ENCODE measurements around the gene RREB1.

RREB1 gene

DNA sequence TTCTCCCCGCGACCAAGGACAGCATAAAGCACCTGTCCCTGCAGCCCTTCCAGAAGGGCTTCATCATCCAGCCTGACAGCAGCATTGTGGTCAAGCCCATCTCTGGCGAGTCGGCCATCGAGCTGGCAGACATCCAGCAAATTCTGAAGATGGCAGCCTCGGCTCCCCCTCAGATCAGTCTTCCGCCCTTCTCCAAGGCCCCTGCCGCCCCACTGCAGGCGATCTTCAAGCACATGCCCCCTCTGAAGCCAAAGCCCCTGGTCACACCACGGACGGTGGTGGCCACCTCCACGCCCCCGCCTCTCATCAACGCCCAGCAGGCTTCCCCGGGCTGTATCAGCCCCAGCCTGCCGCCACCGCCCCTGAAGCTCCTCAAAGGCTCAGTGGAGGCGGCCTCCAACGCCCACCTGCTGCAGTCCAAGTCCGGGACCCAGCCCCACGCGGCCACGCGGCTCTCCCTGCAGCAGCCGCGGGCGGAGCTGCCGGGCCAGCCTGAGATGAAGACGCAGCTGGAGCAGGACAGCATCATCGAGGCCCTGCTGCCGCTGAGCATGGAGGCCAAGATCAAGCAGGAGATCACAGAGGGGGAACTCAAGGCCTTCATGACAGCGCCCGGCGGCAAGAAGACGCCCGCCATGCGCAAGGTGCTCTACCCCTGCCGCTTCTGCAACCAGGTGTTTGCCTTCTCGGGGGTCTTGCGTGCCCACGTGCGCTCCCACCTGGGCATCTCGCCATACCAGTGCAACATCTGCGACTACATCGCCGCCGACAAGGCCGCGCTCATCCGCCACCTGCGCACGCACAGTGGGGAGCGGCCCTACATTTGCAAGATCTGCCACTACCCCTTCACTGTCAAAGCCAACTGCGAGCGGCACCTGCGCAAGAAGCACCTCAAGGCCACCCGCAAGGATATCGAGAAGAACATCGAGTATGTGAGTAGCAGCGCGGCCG, 121.9 kb downstream of the RREB1 start:
- no peak for DNase-seq

DNA sequence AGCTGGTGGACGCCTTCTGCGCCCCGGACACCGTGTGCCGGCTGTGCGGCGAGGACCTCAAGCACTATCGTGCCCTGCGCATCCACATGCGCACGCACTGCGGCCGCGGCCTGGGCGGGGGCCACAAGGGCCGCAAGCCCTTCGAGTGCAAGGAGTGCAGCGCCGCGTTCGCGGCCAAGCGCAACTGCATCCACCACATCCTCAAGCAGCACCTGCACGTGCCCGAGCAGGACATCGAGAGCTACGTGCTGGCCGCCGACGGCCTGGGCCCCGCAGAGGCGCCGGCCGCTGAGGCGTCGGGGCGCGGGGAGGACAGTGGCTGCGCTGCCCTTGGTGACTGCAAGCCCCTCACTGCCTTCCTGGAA, 122.5 kb downstream of the RREB1 start:
- DNase-seq = no peak

GRCh38 chr6:7230956-7231713, 123.4 kb downstream of the RREB1 start:
- no peak for DNase-seq

DNA sequence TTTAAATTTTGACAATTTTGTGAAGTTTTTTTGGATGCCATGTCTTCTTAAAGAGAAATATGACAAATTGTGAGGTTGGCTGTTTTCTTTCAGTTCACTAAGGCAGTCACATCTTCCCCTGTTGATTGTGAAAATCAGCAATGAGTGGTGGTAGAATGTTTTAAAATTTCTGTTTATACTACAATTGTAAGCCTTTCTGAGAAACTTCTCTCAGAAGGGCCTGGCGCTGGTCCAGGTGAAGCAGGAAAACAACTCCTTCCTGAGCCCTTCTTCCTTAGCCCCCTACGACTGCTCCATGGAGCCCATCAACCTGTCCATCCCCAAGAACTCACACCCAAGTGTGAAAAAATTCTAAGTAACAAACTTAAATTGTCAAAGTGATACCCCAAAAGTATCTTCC, 124.6 kb downstream of the RREB1 start:
- no peak for DNase-seq

DNA sequence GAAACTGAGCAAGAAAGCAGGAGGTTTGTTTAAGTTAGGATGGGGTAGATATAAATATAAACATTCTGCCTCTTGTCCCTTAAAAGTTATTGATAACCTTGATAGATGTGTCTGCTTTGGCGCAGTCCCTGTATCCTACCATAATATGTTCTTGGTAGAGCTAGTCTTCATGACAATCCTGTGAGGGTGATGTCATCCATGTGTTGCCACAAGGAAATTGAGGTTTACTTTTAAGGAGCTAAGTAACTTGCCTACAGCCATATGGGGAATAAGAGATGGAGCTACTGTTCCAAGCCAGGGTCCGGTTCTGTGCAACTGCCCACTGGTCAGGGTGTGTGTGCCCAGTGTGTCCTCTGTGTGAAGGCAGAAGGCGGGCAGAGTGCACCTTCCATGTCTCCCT, 126.8 kb downstream of the RREB1 start:
- no peak for DNase-seq

GRCh38 chr6:7235712-7236305, 128.0 kb downstream of the RREB1 start:
- no peak for DNase-seq

- no peak for DNase-seq
Measured at GRCh38 chr6:7236306-7237209, 128.8 kb downstream of the RREB1 start.

GRCh38 chr6:7237653-7238188, 130.0 kb downstream of the RREB1 start:
- DNase-seq = no peak

DNA sequence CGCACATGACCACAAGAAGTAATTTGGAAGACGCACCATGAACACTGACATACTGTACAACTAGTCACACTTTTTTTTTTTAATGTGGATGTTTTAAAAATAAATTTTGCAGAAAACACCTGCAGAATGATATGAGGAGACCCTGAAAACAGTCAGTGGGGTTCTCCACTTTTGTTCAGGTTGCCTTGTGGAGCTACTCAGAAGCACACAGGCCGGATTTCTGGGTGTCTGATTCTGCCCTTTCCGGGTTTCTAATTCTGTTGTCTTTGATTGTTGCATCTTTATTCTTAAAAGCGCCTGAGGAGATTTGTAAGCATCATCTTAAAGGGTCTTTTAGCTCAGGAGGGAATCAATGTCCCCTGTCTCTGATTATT, 130.8 kb downstream of the RREB1 start:
- no peak for DNase-seq

DNA sequence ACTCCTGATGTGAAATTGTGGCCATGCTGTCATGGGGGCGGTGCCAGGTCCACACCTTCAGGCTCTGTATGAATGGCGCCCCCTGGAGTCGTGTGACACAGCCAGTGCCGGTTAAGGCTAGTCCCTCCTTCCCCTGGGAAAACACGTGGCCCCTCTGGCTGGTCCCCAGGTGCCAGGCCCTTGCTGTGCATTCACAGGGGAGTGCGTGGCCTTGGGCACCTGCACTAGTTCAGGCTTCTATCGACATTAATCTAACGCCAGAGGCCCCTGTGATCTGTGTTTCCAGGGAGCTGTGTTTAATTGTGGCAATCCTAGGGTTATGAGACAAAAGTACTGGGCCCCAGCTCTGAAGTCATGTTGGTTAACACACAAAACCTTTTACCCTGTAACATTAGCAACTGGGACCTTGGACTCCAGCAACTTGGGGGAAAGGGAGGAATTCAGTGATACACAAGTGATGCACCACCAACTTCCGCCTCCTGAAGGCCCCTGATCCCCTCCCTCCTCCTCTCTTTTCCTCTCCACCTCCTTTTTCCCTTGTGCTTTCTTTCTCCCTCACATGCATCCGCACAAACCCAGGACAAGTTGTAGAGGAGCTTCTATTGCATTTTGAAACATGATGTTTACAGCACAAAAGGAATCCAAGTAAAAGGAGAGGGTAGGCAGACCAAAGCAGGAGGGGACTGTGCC, 131.3 kb downstream of the RREB1 start:
- DNase-seq = no peak

GRCh38 chr6:7239590-7239948, 131.8 kb downstream of the RREB1 start:
- DNase-seq = no peak

GRCh38 chr6:7240351-7240750, 132.6 kb downstream of the RREB1 start:
- DNase-seq = no peak

GRCh38 chr6:7241160-7241559, 133.4 kb downstream of the RREB1 start:
- DNase-seq = no peak

DNA sequence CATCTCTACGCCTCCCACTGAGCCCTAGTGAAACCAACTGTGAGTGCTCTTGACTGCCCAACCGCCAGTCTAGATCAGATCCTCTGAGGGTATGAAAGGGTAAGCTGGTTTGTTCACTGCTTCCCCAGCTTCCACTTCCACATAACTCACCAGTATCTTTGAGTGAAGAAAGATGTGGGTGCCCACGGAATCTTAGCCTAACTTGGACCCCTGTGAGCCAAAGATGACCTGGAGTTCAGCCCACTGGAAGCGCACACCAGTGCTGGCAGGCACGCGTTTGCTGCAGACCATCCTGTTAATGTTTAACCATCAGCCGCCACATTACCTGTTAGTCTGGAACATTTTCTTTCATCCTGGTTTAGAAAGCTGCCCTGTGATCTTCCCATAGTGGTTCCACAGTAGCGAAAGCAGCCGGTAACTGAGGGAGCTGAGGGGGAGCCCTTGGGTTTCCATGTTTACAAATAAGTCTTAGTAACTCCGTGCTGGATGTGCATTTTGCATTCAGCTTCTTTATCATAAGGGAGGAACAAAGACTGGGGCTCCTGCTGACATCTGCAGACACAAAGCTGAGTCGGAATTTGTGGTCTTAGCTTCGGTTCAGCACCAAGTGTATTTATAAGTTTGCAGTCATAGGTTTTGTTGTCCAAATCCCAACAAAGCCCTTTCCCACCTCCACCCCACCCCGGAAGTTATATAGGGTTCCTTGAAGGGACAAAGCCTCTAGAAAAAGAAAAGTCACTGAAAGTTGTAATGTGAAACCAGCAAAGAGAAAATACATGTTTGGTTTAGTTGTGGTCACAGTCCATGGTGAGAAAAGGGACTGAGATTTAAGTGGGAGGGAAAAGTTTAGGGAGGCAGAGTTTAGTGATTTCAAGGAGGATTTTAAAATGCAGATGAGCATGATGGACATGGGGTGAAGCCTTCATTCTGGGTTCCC, 134.2 kb downstream of the RREB1 start:
- no peak for DNase-seq

- no peak for DNase-seq
Measured at GRCh38 chr6:7242835-7243178, 135.0 kb downstream of the RREB1 start.

DNA sequence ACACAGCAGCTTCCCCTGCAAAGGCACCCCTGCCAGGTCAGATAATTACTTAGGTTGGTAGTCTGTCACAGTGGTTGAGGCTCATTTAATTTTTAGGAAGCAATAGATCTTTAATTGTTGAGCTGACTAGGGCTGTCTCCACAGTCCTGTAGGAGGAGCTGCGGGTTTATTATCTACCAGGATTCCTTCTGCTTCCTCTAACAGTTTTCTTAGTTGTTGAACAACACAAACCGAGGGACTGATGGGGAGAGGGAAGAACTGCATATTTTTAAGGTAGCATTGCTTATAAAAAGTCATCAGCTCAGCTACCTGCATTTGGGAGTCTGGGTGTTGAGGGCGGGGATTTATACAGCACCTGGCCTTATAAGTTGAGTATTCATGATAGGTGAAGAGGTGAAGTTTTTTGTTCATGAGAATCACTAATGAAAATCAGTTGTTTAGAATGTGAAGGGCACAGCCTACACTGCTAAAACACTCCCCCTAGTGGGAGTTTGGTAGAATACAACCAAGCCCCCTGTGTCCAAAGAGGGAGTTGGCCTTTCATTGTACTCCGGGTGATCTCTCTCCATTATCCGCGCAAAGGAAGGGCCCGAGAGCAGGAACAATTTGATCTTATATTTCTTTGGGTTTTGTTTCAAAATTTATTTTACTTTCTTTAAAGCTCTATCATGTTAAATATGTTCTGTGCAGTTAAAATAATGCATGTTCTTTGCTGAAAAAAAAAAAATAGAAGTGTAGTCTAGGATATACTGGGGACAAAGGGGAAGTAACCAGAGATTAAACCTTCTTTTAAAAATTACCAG, 135.6 kb downstream of the RREB1 start:
- DNase-seq = no peak

DNA sequence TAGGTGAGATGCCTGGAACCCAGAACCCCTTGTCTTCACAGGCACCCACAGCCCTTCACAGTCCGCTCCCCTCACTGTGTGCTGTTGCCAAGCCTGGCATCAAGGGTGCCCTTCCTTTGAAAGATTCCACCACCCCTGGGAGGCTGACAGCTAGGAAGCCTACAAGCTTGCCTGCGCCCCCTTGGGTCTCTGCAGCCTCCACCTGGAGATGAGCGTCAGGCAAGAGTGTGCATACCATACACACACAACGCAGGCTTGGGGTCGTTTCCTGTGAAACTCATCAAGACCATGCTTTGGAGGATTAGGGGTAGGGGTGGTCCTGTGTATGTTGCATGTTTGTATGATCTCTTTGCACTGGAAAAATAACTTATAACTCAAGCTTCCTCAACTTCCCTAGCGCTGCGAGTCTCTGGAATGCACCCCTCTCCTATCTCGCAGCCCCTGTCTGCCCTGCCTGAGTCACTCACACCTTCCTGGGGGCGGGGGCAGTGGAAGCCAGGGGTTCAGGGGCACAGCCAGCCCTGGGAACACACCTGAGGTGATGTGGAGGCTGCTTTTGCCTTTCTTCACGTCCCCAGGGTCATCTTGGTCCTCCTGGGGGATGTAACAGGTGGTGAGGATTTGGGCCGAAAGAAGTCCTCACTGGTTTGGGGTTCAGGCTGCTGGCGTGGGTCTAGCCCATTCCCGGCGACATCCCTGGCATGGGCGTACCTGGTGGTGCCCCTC, 138.1 kb downstream of the RREB1 start:
- no peak for DNase-seq

GRCh38 chr6:7246401-7247178, 138.8 kb downstream of the RREB1 start:
- DNase-seq = no peak

GRCh38 chr6:7247179-7247456, 139.4 kb downstream of the RREB1 start:
- no peak for DNase-seq
